HEK293 (cell line): ENCODE measurements around the gene MYO15B.
A peak's percentile ranks its signal among the peaks of the same experiment; 100 is the strongest.

Experiments used
- CTCF ChIA-PET: fragments of 350-600 bp; formaldehyde crosslinking; extraction: SDS; loops from one replicate; lab custom pipeline; 2021; ENCODE audit warnings: antibody characterized with exemption; lab: Yijun Ruan, JAX
- POLR2A ChIA-PET: fragments of 300-600 bp; formaldehyde crosslinking; extraction: SDS; loops from one replicate; lab custom pipeline; 2020; ENCODE audit warnings: antibody characterized with exemption, inconsistent platforms; lab: Yijun Ruan, JAX
- H3K27ac ChIP-seq: fragments of 200-500 bp; sonication (Bioruptor generic); 2 replicates; pipeline ENCODE4 v1.5.1; 2014; ENCODE audit warnings: low read depth, low read length, control low read depth, inconsistent platforms; ENCODE audit errors: extremely low read depth
- H3K36me3 ChIP-seq, 2 experiments: fragments of 200-500 bp in 1 of 2; sonication (Bioruptor generic) in 1 of 2; 1 replicate in 1 of 2; 2 replicates in 1 of 2; pipeline ENCODE4 v1.5.1; 2014 to 2017; ENCODE audit warnings: inconsistent platforms in 2 of 2, low read length in 2 of 2; ENCODE audit not compliant: control insufficient read depth in 2 of 2, insufficient read depth in 1 of 2
- H3K4me1 ChIP-seq: fragments of 200-500 bp; sonication (Bioruptor generic); 2 replicates; pipeline ENCODE4 v1.5.1; 2014; ENCODE audit warnings: mild to moderate bottlenecking, low read length, inconsistent platforms; ENCODE audit not compliant: control insufficient read depth, insufficient read depth
- H3K4me3 ChIP-seq: 2 replicates; pipeline ENCODE4 v1.5.1; 2011; ENCODE audit warnings: low read depth, mild to moderate bottlenecking, control low read depth, low read length, moderate library complexity
- H3K9me3 ChIP-seq: fragments of 200-500 bp; sonication (Bioruptor generic); 2 replicates; pipeline ENCODE4 v1.5.1; 2014; ENCODE audit warnings: low read depth, low read length, inconsistent platforms; ENCODE audit not compliant: control insufficient read depth, insufficient read depth
- BCL6B ChIP-seq: fragments of 450-650 bp; formaldehyde crosslinking; IDR thresholded peaks from 2 replicates; pipeline ENCODE4 v1.5.1; 2017; ENCODE audit warnings: missing biosample characterization, missing genetic modification characterization
- HOXC10 ChIP-seq: sonication (generic); formaldehyde crosslinking; IDR thresholded peaks from 2 replicates; pipeline ENCODE4 v1.8.1; 2023; ENCODE audit warnings: mild to moderate bottlenecking, missing genetic modification reagents
- KLF17 ChIP-seq: fragments of 450-650 bp; formaldehyde crosslinking; IDR thresholded peaks from 2 replicates; pipeline ENCODE4 v1.5.1; 2016; ENCODE audit warnings: missing biosample characterization, missing genetic modification characterization
- KLF9 ChIP-seq: fragments of 450-650 bp; formaldehyde crosslinking; IDR thresholded peaks from 2 replicates; pipeline ENCODE4 v1.5.1; 2016; ENCODE audit warnings: missing biosample characterization, missing genetic modification characterization, low read depth
- SP3 ChIP-seq: fragments of 450-650 bp; formaldehyde crosslinking; IDR thresholded peaks from 2 replicates; pipeline ENCODE4 v1.5.1; 2016; ENCODE audit warnings: missing biosample characterization, missing genetic modification characterization
- ZBTB8A ChIP-seq: fragments of 450-650 bp; formaldehyde crosslinking; IDR thresholded peaks from 2 replicates; pipeline ENCODE4 v1.5.1; 2016; ENCODE audit warnings: missing biosample characterization, missing genetic modification characterization
- ZFP37 ChIP-seq: fragments of 450-650 bp; formaldehyde crosslinking; IDR thresholded peaks from 2 replicates; pipeline ENCODE4 v1.5.1; 2016; ENCODE audit warnings: missing biosample characterization, missing genetic modification characterization
- ZNF114 ChIP-seq: fragments of 450-650 bp; formaldehyde crosslinking; IDR thresholded peaks from 2 replicates; pipeline ENCODE4 v1.5.0; 2017; ENCODE audit warnings: missing biosample characterization, missing genetic modification characterization
- ZNF221 ChIP-seq: fragments of 450-650 bp; formaldehyde crosslinking; IDR thresholded peaks from 2 replicates; pipeline ENCODE4 v1.5.1; 2017; ENCODE audit warnings: missing biosample characterization, missing genetic modification characterization, borderline replicate concordance
- ZNF239 ChIP-seq: fragments of 450-650 bp; formaldehyde crosslinking; IDR thresholded peaks from 2 replicates; pipeline ENCODE4 v1.5.1; 2016; ENCODE audit warnings: missing biosample characterization, missing genetic modification characterization
- ZNF341 ChIP-seq: fragments of 450-650 bp; formaldehyde crosslinking; IDR thresholded peaks from 2 replicates; pipeline ENCODE4; 2016; ENCODE audit warnings: low read depth, missing biosample characterization, missing genetic modification characterization
- ZNF362 ChIP-seq: fragments of 450-650 bp; formaldehyde crosslinking; IDR thresholded peaks from 2 replicates; pipeline ENCODE4 v1.5.1; 2016; ENCODE audit warnings: missing biosample characterization, missing genetic modification characterization
- ZNF473 ChIP-seq: fragments of 450-650 bp; formaldehyde crosslinking; IDR thresholded peaks from 2 replicates; pipeline ENCODE4 v1.5.1; 2017; ENCODE audit warnings: missing biosample characterization, missing genetic modification characterization
- ZNF549 ChIP-seq: fragments of 450-650 bp; IDR thresholded peaks from 2 replicates; pipeline ENCODE4 v1.5.1; 2018; ENCODE audit warnings: missing biosample characterization, missing genetic modification characterization, mild to moderate bottlenecking, inconsistent platforms, moderate library complexity
- ZNF639 ChIP-seq: fragments of 450-650 bp; formaldehyde crosslinking; IDR thresholded peaks from 2 replicates; pipeline ENCODE4 v1.5.1; 2016; ENCODE audit warnings: missing biosample characterization, missing genetic modification characterization
- ZNF704 ChIP-seq: fragments of 450-650 bp; formaldehyde crosslinking; IDR thresholded peaks from 2 replicates; pipeline ENCODE4 v1.5.1; 2016; ENCODE audit warnings: missing biosample characterization, missing genetic modification characterization
- ZNF768 ChIP-seq: fragments of 450-650 bp; formaldehyde crosslinking; IDR thresholded peaks from 2 replicates; pipeline ENCODE4 v1.5.1; 2018; ENCODE audit warnings: missing biosample characterization, mild to moderate bottlenecking, missing genetic modification characterization
- ZSCAN23 ChIP-seq: fragments of 450-650 bp; formaldehyde crosslinking; IDR thresholded peaks from 2 replicates; pipeline ENCODE4 v1.5.1; 2016; ENCODE audit warnings: missing biosample characterization, missing genetic modification characterization
- ZSCAN30 ChIP-seq: fragments of 450-650 bp; IDR thresholded peaks from 2 replicates; pipeline ENCODE4 v1.5.1; 2018; ENCODE audit warnings: missing biosample characterization, mild to moderate bottlenecking, missing genetic modification characterization, moderate library complexity
- ZSCAN5A ChIP-seq: fragments of 450-650 bp; formaldehyde crosslinking; IDR thresholded peaks from 2 replicates; pipeline ENCODE4 v1.5.1; 2016; ENCODE audit warnings: missing biosample characterization, missing genetic modification characterization

The MYO15B gene

GRCh38 chr17:75587675-75588595 lies at the start of gene MYO15B:
Gene MYO15B (plus strand): TSS chr17:75587800. CDS start chr17:75588058, 258 bp downstream.
- Histone ChIP-seq H3K4me3 (no peak within 1 kb of the TSS), H3K4me1 (peaks cover 2% of the 10 kb centered on the region; the same call in 1 of the 2 replicates), H3K9me3 (no peaks in the 10 kb centered on the region), H3K27ac (peak within 1 kb of the TSS; percentile 46; the same call in 1 of the 2 replicates), H3K36me3 (no peaks in the 10 kb centered on the region)
- CTCF ChIA-PET, result interaction anchor here (0.5 to 1.2 kb wide), 8 partner anchors 9 to 160 kb away, joined by 3 to 7 read pairs (median 4); no protein-coding TSS in a partner anchor
- POLR2A ChIA-PET, result no interaction called here
- TF ChIP-seq BCL6B (tag by site-specific recombination) (no peak), KLF17 (no peak), ZNF473 (tag by site-specific recombination) (no peak), ZFP37 (tag by site-specific recombination) (no peak), ZSCAN30 (tag by site-specific recombination) (no peak), ZNF362 (tag by site-specific recombination) (no peak), ZNF239 (tag by site-specific recombination) (no peak), SP3 (no peak), ZBTB8A (no peak), ZSCAN5A (tag by site-specific recombination) (no peak), ZNF549 (tag by site-specific recombination) (no peak), ZNF114 (no peak), ZNF768 (tag by site-specific recombination) (no peak), HOXC10 (CRISPR knock-in tag) (no peak), ZNF221 (tag by site-specific recombination) (no peak), ZNF639 (no peak), ZNF704 (tag by site-specific recombination) (no peak), KLF9 (no peak), ZNF341 (tag by site-specific recombination) (no peak), ZSCAN23 (tag by site-specific recombination) (no peak)
